IMR-90 (cell line): ENCODE measurements around the gene ITGA1. TPM values are rescaled to one million over a fixed set of nuclear protein-coding genes. Genes with fewer than 3 reads are reported as not detected.

Experiments
- ATAC-seq: fragments of 200-7000 bp; cut with Tn5 transposase; 2 replicates; pipeline ENCODE4 v1.9.1; 2020; ENCODE audit warnings: low read depth, mild to moderate bottlenecking, moderate library complexity
- BruUV-seq: library from RNA; stranded (reverse); fragments of 400-500 nt; replicated peaks from 2 replicates; lab custom pipeline; 2021; lab: Mats Ljungman, UMichigan
- CTCF ChIA-PET: fragments of 300-600 bp; formaldehyde crosslinking; extraction: SDS; loops from one replicate; lab custom pipeline; 2021; ENCODE audit warnings: antibody characterized with exemption; lab: Yijun Ruan, JAX
- POLR2A ChIA-PET: fragments of 300-600 bp; sonication (Branson Sonifier 250); formaldehyde crosslinking; loops from one replicate; lab custom pipeline; 2022; ENCODE audit warnings: antibody characterized with exemption; ENCODE audit not compliant: unreplicated experiment; lab: Charles Lee
- DNase-seq: peaks from one replicate; pipeline ENCODE4 v3.0.0; 2013
- H2AFZ ChIP-seq: replicated peaks from 2 replicates; pipeline ENCODE3; 2013; ENCODE audit warnings: low read length, mild to moderate bottlenecking; ENCODE audit not compliant: poor library complexity
- H2AK5ac ChIP-seq: 2 replicates; pipeline ENCODE4 v1.6.1; 2013; ENCODE audit warnings: low read depth, low read length, inconsistent platforms
- H2AK9ac ChIP-seq: replicated peaks from 2 replicates; pipeline ENCODE3; 2013; ENCODE audit warnings: mild to moderate bottlenecking, low read depth, low read length, moderate library complexity; ENCODE audit not compliant: poor library complexity
- H2BK120ac ChIP-seq: 2 replicates; pipeline ENCODE4 v1.6.1; 2013; ENCODE audit warnings: low read depth, low read length, inconsistent platforms
- H2BK15ac ChIP-seq: 3 replicates; pipeline ENCODE4 v1.6.1; 2013; ENCODE audit warnings: low read depth, low read length, inconsistent platforms
- H2BK20ac ChIP-seq: 2 replicates; pipeline ENCODE4 v1.6.1; 2013; ENCODE audit warnings: low read depth, mild to moderate bottlenecking, inconsistent platforms, low read length, moderate library complexity
- H2BK5ac ChIP-seq: 2 replicates; pipeline ENCODE4 v1.6.1; 2013; ENCODE audit warnings: mild to moderate bottlenecking, low read depth, low read length, inconsistent platforms; ENCODE audit not compliant: poor library complexity, severe bottlenecking
- H3K14ac ChIP-seq: replicated peaks from 2 replicates; pipeline ENCODE4 v1.6.1; 2013; ENCODE audit warnings: low read depth, low read length, inconsistent platforms
- H3K18ac ChIP-seq: 2 replicates; pipeline ENCODE4 v1.6.1; 2013; ENCODE audit warnings: low read depth, low read length, control low read depth
- H3K23ac ChIP-seq: 2 replicates; pipeline ENCODE4 v1.6.1; 2013; ENCODE audit warnings: low read depth, low read length, inconsistent platforms
- H3K27ac ChIP-seq: 2 replicates; pipeline ENCODE4 v1.5.1; 2013; ENCODE audit warnings: mild to moderate bottlenecking, control low read depth, low read length; ENCODE audit not compliant: insufficient read depth
- H3K27me3 ChIP-seq: 2 replicates; pipeline ENCODE4 v1.6.1; 2013; ENCODE audit warnings: low read length; ENCODE audit not compliant: control insufficient read depth, insufficient read depth
- H3K36me3 ChIP-seq: 2 replicates; pipeline ENCODE4 v1.6.1; 2013; ENCODE audit warnings: low read length, mixed read lengths; ENCODE audit not compliant: control insufficient read depth, insufficient read depth
- H3K4ac ChIP-seq: 2 replicates; pipeline ENCODE4 v1.6.1; 2013; ENCODE audit warnings: low read depth, low read length, inconsistent platforms
- H3K4me1 ChIP-seq: 2 replicates; pipeline ENCODE4 v1.6.1; 2013; ENCODE audit warnings: low read length, mixed read lengths; ENCODE audit not compliant: control insufficient read depth, insufficient read depth
- H3K4me2 ChIP-seq: 2 replicates; pipeline ENCODE4 v1.6.1; 2013; ENCODE audit warnings: low read depth, mild to moderate bottlenecking, control low read depth, low read length, moderate library complexity
- H3K4me3 ChIP-seq: 2 replicates; pipeline ENCODE4 v1.5.1; 2013; ENCODE audit warnings: low read depth, mild to moderate bottlenecking, control low read depth, low read length, moderate library complexity; ENCODE audit not compliant: insufficient read depth
- H3K56ac ChIP-seq: 2 replicates; pipeline ENCODE4 v1.6.1; 2013; ENCODE audit warnings: low read length, inconsistent platforms; ENCODE audit not compliant: insufficient read depth; ENCODE audit errors: extremely low read depth
- H3K79me1 ChIP-seq, 2 experiments: 2 replicates each; pipeline ENCODE4 v1.6.1; 2013; ENCODE audit warnings: low read length in 2 of 2, inconsistent platforms in 1 of 2, low read depth in 1 of 2
- H3K9ac ChIP-seq: 2 replicates; pipeline ENCODE4 v1.6.1; 2013; ENCODE audit warnings: low read depth, low read length, control low read depth
- H3K9me1 ChIP-seq: 2 replicates; pipeline ENCODE4 v1.6.1; 2013; ENCODE audit warnings: low read length, inconsistent platforms; ENCODE audit not compliant: insufficient read depth
- H3K9me3 ChIP-seq: 2 replicates; pipeline ENCODE4 v1.6.1; 2013; ENCODE audit warnings: low read length; ENCODE audit not compliant: control insufficient read depth, insufficient read depth
- H4K20me1 ChIP-seq: 2 replicates; pipeline ENCODE4 v1.6.1; 2013; ENCODE audit warnings: low read length, inconsistent platforms; ENCODE audit not compliant: insufficient read depth
- H4K5ac ChIP-seq: 2 replicates; pipeline ENCODE4 v1.6.1; 2013; ENCODE audit warnings: mild to moderate bottlenecking, low read depth, low read length, control low read depth
- H4K8ac ChIP-seq, 2 experiments: 2 replicates each; pipeline ENCODE4 v1.6.1; 2013; ENCODE audit warnings: low read depth in 2 of 2, low read length in 2 of 2, control low read depth in 1 of 2, inconsistent platforms in 1 of 2
- H4K91ac ChIP-seq: 2 replicates; pipeline ENCODE4 v1.6.1; 2013; ENCODE audit warnings: low read depth, low read length, inconsistent platforms; ENCODE audit not compliant: insufficient read depth
- BHLHE40 ChIP-seq: fragments of 150-350 bp; IDR thresholded peaks from 2 replicates; pipeline ENCODE4 v1.6.1; 2016; ENCODE audit warnings: mild to moderate bottlenecking, low read depth, low read length
- CEBPB ChIP-seq: IDR thresholded peaks from 2 replicates; pipeline ENCODE4 v1.6.1; 2012; ENCODE audit warnings: low read depth, low read length, improper control_type of control experiment
- CHD1 ChIP-seq: IDR thresholded peaks from 2 replicates; pipeline ENCODE4 v1.6.1; 2012; ENCODE audit warnings: low read depth, low read length, improper control_type of control experiment
- FOS ChIP-seq: fragments of 150-350 bp; IDR thresholded peaks from 2 replicates; pipeline ENCODE4 v1.6.1; 2016; ENCODE audit warnings: low read depth, low read length
- MAFK ChIP-seq: IDR thresholded peaks from 2 replicates; pipeline ENCODE4 v1.6.1; 2012; ENCODE audit warnings: low read depth, low read length, improper control_type of control experiment
- MAZ ChIP-seq: IDR thresholded peaks from 2 replicates; pipeline ENCODE4 v1.6.1; 2012; ENCODE audit warnings: low read depth, mild to moderate bottlenecking, low read length, improper control_type of control experiment, moderate library complexity, borderline replicate concordance
- MXI1 ChIP-seq: IDR thresholded peaks from 2 replicates; pipeline ENCODE4 v1.6.1; 2012; ENCODE audit warnings: low read depth, mild to moderate bottlenecking, low read length, moderate library complexity, borderline replicate concordance
- NFE2L2 ChIP-seq: fragments of 150-350 bp; IDR thresholded peaks from 2 replicates; pipeline ENCODE4 v1.6.1; 2016; ENCODE audit warnings: low read depth, mild to moderate bottlenecking, low read length
- POLR2A ChIP-seq: IDR thresholded peaks from 2 replicates; pipeline ENCODE4 v1.6.1; 2012; ENCODE audit warnings: mild to moderate bottlenecking, low read depth, low read length
- RAD21 ChIP-seq: IDR thresholded peaks from 2 replicates; pipeline ENCODE4 v1.6.1; 2012; ENCODE audit warnings: low read length, improper control_type of control experiment
- RCOR1 ChIP-seq: IDR thresholded peaks from 2 replicates; pipeline ENCODE4 v1.6.1; 2012; ENCODE audit warnings: mild to moderate bottlenecking, low read length, improper control_type of control experiment; ENCODE audit not compliant: insufficient replicate concordance
- WGBS, 2 experiments: methylation state at CpG; one replicate each; pipeline versions ENCODE4 v1.1.5 to v1.1.7; 2013; ENCODE audit warnings: missing lambda C conversion rate in 2 of 2; ENCODE audit not compliant: insufficient read length in 1 of 2; ENCODE audit errors: extremely low coverage in 2 of 2; 5-methylcytosine and 5-hydroxymethylcytosine counted together
- dilution Hi-C: fragments of 300-500 bp; cut with HindIII; formaldehyde crosslinking; loops from one replicate; pipeline ENCODE4 v1.14.3; 2018; ENCODE audit warnings: low sequenced_read_pairs; ENCODE audit not compliant: unreplicated experiment
- in situ Hi-C: fragments of 300-500 bp; cut with MboI; formaldehyde crosslinking; loops from 3 replicates; pipeline ENCODE4 v1.14.3; 2019; ENCODE audit warnings: low sequenced_read_pairs, inconsistent platforms, mixed read lengths
- intact Hi-C: fragments of 100-400 bp; cut with micrococcal nuclease; formaldehyde crosslinking; loops from 2 replicates; pipeline ENCODE4 v1.10.0; 2022
- polyA plus RNA-seq, 3 experiments: library from polyadenylated mRNA; depleted of rRNA; stranded (reverse); fragments of >200 nt; gene quantifications; 2 replicates each; pipeline ENCODE4 v1.2.3, GENCODE V29; 2012; ENCODE audit warnings: low replicate concordance in 1 of 3
- total RNA-seq: library from RNA; depleted of rRNA; stranded (reverse); fragments of >200 nt; gene quantifications from 2 replicates; pipeline ENCODE4 v1.2.3, GENCODE V29; 2012
- TF ChIP-seq, protein P1 (sequence below): conservative IDR thresholded peaks from 2 replicates; pipeline ENCODE4 v1.5.1; 2012; ENCODE audit warnings: mild to moderate bottlenecking, low read depth, low read length, improper control_type of control experiment
- TF ChIP-seq, protein P2 (sequence below): fragments of 150-350 bp; IDR thresholded peaks from 2 replicates; pipeline ENCODE4 v1.6.1; 2017; ENCODE audit warnings: mild to moderate bottlenecking, antibody characterized with exemption, low read length, low read depth

The ITGA1 gene
- total and polyA plus RNA-seq, 2 of the 4 experiments (the other 2 are of a cell fraction) = 22.3 to 95.2 TPM

DNA sequence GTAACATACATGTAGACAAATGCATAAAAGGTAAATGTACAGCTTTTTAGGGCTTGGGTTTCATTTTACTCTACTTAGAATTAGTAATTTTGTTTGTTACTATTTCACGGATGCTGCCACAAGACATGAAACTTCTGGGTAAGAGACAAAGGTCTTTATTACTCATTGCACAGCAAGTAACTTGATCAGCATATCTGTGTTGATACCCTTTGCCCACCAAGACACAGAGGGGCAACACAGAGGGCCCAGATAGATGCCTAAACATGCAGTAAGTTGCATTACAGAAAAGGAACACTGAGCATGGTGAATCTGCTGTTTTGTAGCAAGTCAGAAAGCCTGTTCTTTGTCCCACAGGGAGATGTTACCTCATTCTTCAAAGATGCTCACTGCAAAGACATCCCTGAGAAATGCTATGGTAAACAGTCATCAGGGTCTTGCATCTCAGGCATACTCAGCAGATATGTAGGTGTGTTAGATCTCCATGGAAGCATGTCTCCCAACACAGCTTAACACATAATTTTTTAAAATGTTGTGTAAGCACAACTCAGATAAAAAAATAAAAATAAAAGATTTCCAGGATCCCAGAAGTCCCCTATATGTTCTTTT lies 211.7 kb downstream of the ITGA1 start (continued):
- TF ChIP-seq MAFK = peak; percentile 81

DNA sequence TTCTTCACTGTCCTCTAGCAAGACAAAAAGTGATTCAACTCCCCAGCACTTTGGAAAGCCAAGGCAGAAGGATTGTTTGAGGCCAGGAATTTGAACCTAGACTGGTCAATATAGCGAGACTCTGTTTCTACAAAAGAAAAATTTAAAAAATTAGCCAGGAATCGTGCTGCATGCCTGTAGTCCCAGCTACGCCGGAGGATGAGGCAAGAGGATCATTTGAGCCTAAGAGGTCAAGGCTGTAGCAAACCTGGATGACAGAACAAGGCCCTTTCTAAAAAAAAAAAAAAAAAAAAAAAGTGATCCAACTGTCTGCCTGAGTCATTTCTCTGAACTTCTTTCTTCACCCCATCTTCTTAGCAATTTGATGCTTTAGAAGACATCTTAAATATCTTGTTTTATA lies 213.8 kb downstream of the ITGA1 start:
- 0 out of 2 replicates have a peak overlapping the region, but pooled peaks have one; percentile 38 for H3K14ac ChIP-seq
- no peak overlapping the region for H3K4me3 ChIP-seq
- no peak for ATAC-seq
- H3K79me1 ChIP-seq = peaks cover 7 to 46% of the 10 kb centered on the region in 2 experiments
- no peaks in the 10 kb centered on the region for H3K9me3 ChIP-seq
- POLR2A ChIA-PET = no interaction called here
- WGBS, 2 experiments = 100% methylated on average over 1 of the region's 4 CpGs; no CpG with 5 or more reads in 1 of the 2 experiments
- H3K27me3 ChIP-seq = no peaks in the 10 kb centered on the region
- H4K91ac ChIP-seq = no peak overlapping the region
- 0 out of 4 replicates have a peak overlapping the region, but pooled peaks of 1 of the 2 experiments have one; percentile 8 for H4K8ac ChIP-seq
- peak overlapping the region; percentile 48; the same call in 1 of the 2 replicates for H2BK120ac ChIP-seq
- no peak overlapping the region for H4K5ac ChIP-seq
- no TSS peak for BruUV-seq
- intact Hi-C loops (no loop called here), in situ Hi-C loops (no loop called here), dilution Hi-C loops (no loop called here)
- H2BK20ac ChIP-seq = no peak overlapping the region
- H2AFZ ChIP-seq = no peak overlapping the region
- no peak overlapping the region for H2AK9ac ChIP-seq
- no peak overlapping the region for H3K56ac ChIP-seq
- H3K27ac ChIP-seq = no peak overlapping the region; the same call in 1 of the 2 replicates
- H3K18ac ChIP-seq = no peak overlapping the region
- H3K9ac ChIP-seq = no peak overlapping the region
- H3K4ac ChIP-seq = peak overlapping the region; percentile 34; the same call in 1 of the 2 replicates
- H3K4me2 ChIP-seq = no peak overlapping the region
- no peak for DNase-seq
- H2BK5ac ChIP-seq = peak overlapping the region; percentile 24
- H2BK15ac ChIP-seq = peak overlapping the region; percentile 42; the same call in 1 of the 3 replicates
- H3K9me1 ChIP-seq = peaks cover 13% of the 10 kb centered on the region; the same call in 1 of the 2 replicates
- peaks cover 23% of the 10 kb centered on the region for H3K4me1 ChIP-seq
- H3K36me3 ChIP-seq = peaks cover 3% of the 10 kb centered on the region; the same call in 1 of the 2 replicates
- H4K20me1 ChIP-seq = peaks cover 4% of the 10 kb centered on the region; the same call in 1 of the 2 replicates
- CTCF ChIA-PET = no interaction called here
- no peak overlapping the region for H2AK5ac ChIP-seq
- peak overlapping the region; percentile 3; the same call in 1 of the 2 replicates for H3K23ac ChIP-seq
- TF ChIP-seq RCOR1 (no peak), MXI1 (no peak), BHLHE40 (no peak), FOS (no peak), CEBPB (no peak), POLR2A (no peak), NFE2L2 (no peak), CHD1 (no peak), RAD21 (no peak), MAZ (no peak)
- TF ChIP-seq, protein P1, sequence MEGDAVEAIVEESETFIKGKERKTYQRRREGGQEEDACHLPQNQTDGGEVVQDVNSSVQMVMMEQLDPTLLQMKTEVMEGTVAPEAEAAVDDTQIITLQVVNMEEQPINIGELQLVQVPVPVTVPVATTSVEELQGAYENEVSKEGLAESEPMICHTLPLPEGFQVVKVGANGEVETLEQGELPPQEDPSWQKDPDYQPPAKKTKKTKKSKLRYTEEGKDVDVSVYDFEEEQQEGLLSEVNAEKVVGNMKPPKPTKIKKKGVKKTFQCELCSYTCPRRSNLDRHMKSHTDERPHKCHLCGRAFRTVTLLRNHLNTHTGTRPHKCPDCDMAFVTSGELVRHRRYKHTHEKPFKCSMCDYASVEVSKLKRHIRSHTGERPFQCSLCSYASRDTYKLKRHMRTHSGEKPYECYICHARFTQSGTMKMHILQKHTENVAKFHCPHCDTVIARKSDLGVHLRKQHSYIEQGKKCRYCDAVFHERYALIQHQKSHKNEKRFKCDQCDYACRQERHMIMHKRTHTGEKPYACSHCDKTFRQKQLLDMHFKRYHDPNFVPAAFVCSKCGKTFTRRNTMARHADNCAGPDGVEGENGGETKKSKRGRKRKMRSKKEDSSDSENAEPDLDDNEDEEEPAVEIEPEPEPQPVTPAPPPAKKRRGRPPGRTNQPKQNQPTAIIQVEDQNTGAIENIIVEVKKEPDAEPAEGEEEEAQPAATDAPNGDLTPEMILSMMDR = no peak
- TF ChIP-seq, protein P2, sequence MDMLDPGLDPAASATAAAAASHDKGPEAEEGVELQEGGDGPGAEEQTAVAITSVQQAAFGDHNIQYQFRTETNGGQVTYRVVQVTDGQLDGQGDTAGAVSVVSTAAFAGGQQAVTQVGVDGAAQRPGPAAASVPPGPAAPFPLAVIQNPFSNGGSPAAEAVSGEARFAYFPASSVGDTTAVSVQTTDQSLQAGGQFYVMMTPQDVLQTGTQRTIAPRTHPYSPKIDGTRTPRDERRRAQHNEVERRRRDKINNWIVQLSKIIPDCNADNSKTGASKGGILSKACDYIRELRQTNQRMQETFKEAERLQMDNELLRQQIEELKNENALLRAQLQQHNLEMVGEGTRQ = no peak
